A549 (cell line): ENCODE data around the gene MTIF3.
"Not testable (repeated sequence)": the region's sequence is repeated elsewhere in the genome, so short reads cannot be mapped to it uniquely, and the experiment has no call there.

Experiments used
- CHD4 ChIP-seq: fragments of 200-600 bp; sonication (generic); IDR thresholded peaks from 2 replicates; pipeline ENCODE4 v1.6.1; 2016; ENCODE audit warnings: antibody characterized with exemption, mild to moderate bottlenecking, borderline replicate concordance
- KDM5A ChIP-seq: fragments of 200-600 bp; sonication (generic); IDR thresholded peaks from 2 replicates; pipeline ENCODE4 v1.6.1; 2016; ENCODE audit warnings: antibody characterized with exemption, mild to moderate bottlenecking
- POLR2A ChIP-seq: IDR thresholded peaks from 2 replicates; pipeline ENCODE4 v1.6.1; 2012; ENCODE audit warnings: mild to moderate bottlenecking, low read length
- TF ChIP-seq, protein P1 (sequence below): fragments of >200 bp; sonication (Bioruptor Twin); formaldehyde crosslinking; IDR thresholded peaks from 3 replicates; pipeline ENCODE4 v1.5.1; 2016

DNA sequence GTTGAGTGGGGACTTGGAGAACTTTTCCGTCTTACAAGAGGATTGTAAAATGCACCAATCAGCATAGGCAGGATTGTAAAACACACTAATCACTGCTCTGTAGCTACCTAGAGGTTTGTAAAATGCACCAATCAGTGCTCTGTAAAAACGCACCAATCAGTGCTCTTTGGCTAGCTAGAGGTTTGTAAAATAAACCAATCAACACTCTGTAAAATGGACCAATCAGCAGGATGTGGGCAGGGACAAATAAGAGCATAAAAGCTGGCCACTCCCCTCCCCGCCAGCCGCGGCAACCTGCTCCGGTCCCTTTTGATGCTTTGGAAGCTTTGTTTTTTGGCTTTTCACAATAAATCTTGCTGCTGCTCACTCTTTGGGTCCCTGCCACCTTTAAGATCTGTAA is 50.0 kb downstream of the MTIF3 start:
- not testable (repeated sequence) for TF ChIP-seq POLR2A, KDM5A, CHD4
- TF ChIP-seq, protein P1, sequence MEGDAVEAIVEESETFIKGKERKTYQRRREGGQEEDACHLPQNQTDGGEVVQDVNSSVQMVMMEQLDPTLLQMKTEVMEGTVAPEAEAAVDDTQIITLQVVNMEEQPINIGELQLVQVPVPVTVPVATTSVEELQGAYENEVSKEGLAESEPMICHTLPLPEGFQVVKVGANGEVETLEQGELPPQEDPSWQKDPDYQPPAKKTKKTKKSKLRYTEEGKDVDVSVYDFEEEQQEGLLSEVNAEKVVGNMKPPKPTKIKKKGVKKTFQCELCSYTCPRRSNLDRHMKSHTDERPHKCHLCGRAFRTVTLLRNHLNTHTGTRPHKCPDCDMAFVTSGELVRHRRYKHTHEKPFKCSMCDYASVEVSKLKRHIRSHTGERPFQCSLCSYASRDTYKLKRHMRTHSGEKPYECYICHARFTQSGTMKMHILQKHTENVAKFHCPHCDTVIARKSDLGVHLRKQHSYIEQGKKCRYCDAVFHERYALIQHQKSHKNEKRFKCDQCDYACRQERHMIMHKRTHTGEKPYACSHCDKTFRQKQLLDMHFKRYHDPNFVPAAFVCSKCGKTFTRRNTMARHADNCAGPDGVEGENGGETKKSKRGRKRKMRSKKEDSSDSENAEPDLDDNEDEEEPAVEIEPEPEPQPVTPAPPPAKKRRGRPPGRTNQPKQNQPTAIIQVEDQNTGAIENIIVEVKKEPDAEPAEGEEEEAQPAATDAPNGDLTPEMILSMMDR: not testable (repeated sequence)
